ENCODE data around the gene SLC9A8.

SLC9A8 gene

GRCh38 chr20:49915380-49916145, 102.9 kb downstream of the SLC9A8 start, which contains the start of gene SPATA2:
Gene SPATA2 (minus strand): TSS chr20:49915529. CDS start chr20:49908490, 7,039 bp downstream.
- peak; percentile 97 for DNase-seq (ENCODE audit: low spot score)

- peak; percentile 42 for DNase-seq (ENCODE audit: low spot score)
These were observed 103.7 kb downstream of the SLC9A8 start for GRCh38 chr20:49916146-49917002.

- DNase-seq (ENCODE audit: low spot score), result no peak
These were observed 105.8 kb downstream of the SLC9A8 start for GRCh38 chr20:49918446-49918845.

- DNase-seq (ENCODE audit: low spot score), result no peak
These were observed 106.4 kb downstream of the SLC9A8 start for GRCh38 chr20:49919009-49919408.

GRCh38 chr20:49919461-49919860, 106.8 kb downstream of the SLC9A8 start:
- DNase-seq (ENCODE audit: low spot score), result no peak

GRCh38 chr20:49924247-49924646, 111.6 kb downstream of the SLC9A8 start:
- no peak for DNase-seq (ENCODE audit: low spot score)

- no peak for DNase-seq (ENCODE audit: low spot score)
These were observed 113.3 kb downstream of the SLC9A8 start for GRCh38 chr20:49925901-49926454.

GRCh38 chr20:49928411-49929141, 115.9 kb downstream of the SLC9A8 start:
- peak; percentile 84 for DNase-seq (ENCODE audit: low spot score)

GRCh38 chr20:49929142-49929494, 116.5 kb downstream of the SLC9A8 start:
- DNase-seq (ENCODE audit: low spot score), result no peak

- DNase-seq (ENCODE audit: low spot score), result no peak
These were observed 123.1 kb downstream of the SLC9A8 start for GRCh38 chr20:49935746-49936152.

- DNase-seq (ENCODE audit: low spot score), result peak; percentile 97
These were observed 123.8 kb downstream of the SLC9A8 start, which contains the start of gene RNF114 for GRCh38 chr20:49936153-49937026. Gene RNF114 (plus strand): TSS chr20:49936397. CDS start chr20:49936413, 16 bp downstream.

- no peak for DNase-seq (ENCODE audit: low spot score)
These were observed 124.7 kb downstream of the SLC9A8 start for GRCh38 chr20:49937027-49937929.

GRCh38 chr20:49938173-49939163, 125.8 kb downstream of the SLC9A8 start:
- DNase-seq (ENCODE audit: low spot score), result peak; percentile 33

- no peak for DNase-seq (ENCODE audit: low spot score)
These were observed 128.8 kb downstream of the SLC9A8 start for GRCh38 chr20:49941456-49941855.
